Neural cell (in vitro differentiated cells): ENCODE results near the gene PGC. TPM values are rescaled to one million over a fixed set of nuclear protein-coding genes. Genes with fewer than 3 reads are reported as not detected.

Experiments used
- H2AFZ ChIP-seq: fragments of 200-600, 300-800 bp; sonication (generic), shearing (Covaris generic); 2 replicates; pipeline ENCODE4 v1.6.0; 2014; ENCODE audit warnings: low read depth, mild to moderate bottlenecking, antibody characterized with exemption, low read length, moderate library complexity
- H3F3A ChIP-seq: fragments of 200-600 bp; shearing (Covaris generic); 2 replicates; pipeline ENCODE4 v1.6.1; 2016; ENCODE audit warnings: mild to moderate bottlenecking, moderate library complexity, mixed read lengths, antibody characterized with exemption, low read length; ENCODE audit not compliant: insufficient read depth, poor library complexity, severe bottlenecking
- H3K27ac ChIP-seq: fragments of 200-600, 300-800 bp; sonication (generic), shearing (Covaris generic); 2 replicates; pipeline ENCODE4 v1.5.1; 2014; ENCODE audit warnings: mild to moderate bottlenecking, low read length, moderate library complexity
- H3K27me3 ChIP-seq: fragments of 300-800, 200-600 bp; sonication (generic), shearing (Covaris generic); 2 replicates; pipeline ENCODE4 v1.6.0; 2014; ENCODE audit warnings: mild to moderate bottlenecking, low read depth, low read length, moderate library complexity; ENCODE audit not compliant: insufficient read depth
- H3K36me3 ChIP-seq: fragments of 300-800, 200-600 bp; sonication (generic), shearing (Covaris generic); 2 replicates; pipeline ENCODE4 v1.5.1; 2014; ENCODE audit warnings: mild to moderate bottlenecking, antibody characterized with exemption, low read length, moderate library complexity; ENCODE audit not compliant: insufficient read depth
- H3K4me2 ChIP-seq: fragments of 300-800, 200-600 bp; sonication (generic), shearing (Covaris generic); 2 replicates; pipeline ENCODE4 v1.6.0; 2014; ENCODE audit warnings: mild to moderate bottlenecking, low read length
- H3K4me3 ChIP-seq: fragments of 300-800, 200-600 bp; sonication (generic), shearing (Covaris generic); 2 replicates; pipeline ENCODE4 v1.5.1; 2014; ENCODE audit warnings: mild to moderate bottlenecking, low read length, moderate library complexity
- H3K79me2 ChIP-seq: fragments of 200-600 bp; shearing (Covaris generic); replicated peaks from 2 replicates; pipeline ENCODE4 v1.6.0; 2014; ENCODE audit warnings: mild to moderate bottlenecking, low read length, moderate library complexity; ENCODE audit not compliant: insufficient read depth
- H3K9ac ChIP-seq: fragments of 300-800, 200-600 bp; sonication (generic), shearing (Covaris generic); 2 replicates; pipeline ENCODE4 v1.6.1; 2016; ENCODE audit warnings: mild to moderate bottlenecking, low read length, mixed read lengths
- H3K9me2 ChIP-seq: fragments of 200-600 bp; shearing (Covaris generic); 2 replicates; pipeline ENCODE4 v1.6.1; 2016; ENCODE audit warnings: mild to moderate bottlenecking, low read length, mixed read lengths; ENCODE audit not compliant: insufficient read depth
- H3K9me3 ChIP-seq: fragments of 200-600, 300-800 bp; sonication (generic), shearing (Covaris generic); 2 replicates; pipeline ENCODE4 v1.6.1; 2016; ENCODE audit warnings: mild to moderate bottlenecking, mixed run types, low read length, moderate library complexity, mixed read lengths
- H4K20me1 ChIP-seq: fragments of 200-600 bp; shearing (Covaris generic); 2 replicates; pipeline ENCODE4 v1.6.1; 2016; ENCODE audit warnings: mild to moderate bottlenecking, mixed run types; ENCODE audit not compliant: insufficient read depth
- CTCF ChIP-seq: fragments of 450-650 bp; IDR thresholded peaks from 2 replicates; pipeline ENCODE4 v1.5.1; 2014; ENCODE audit warnings: antibody characterized with exemption, mild to moderate bottlenecking, moderate library complexity; ENCODE audit not compliant: poor library complexity, severe bottlenecking
- EP300 ChIP-seq: fragments of 450-650 bp; conservative IDR thresholded peaks from 2 replicates; pipeline ENCODE4 v1.6.1; 2014; ENCODE audit warnings: antibody characterized with exemption, mild to moderate bottlenecking, moderate library complexity; ENCODE audit not compliant: poor library complexity, severe bottlenecking
- EZH2 ChIP-seq: fragments of 200-600, 300-800 bp; shearing (Covaris generic), sonication (generic); IDR thresholded peaks from 2 replicates; pipeline ENCODE4 v1.6.1; 2014; ENCODE audit warnings: antibody characterized with exemption, low read length, borderline replicate concordance, mild to moderate bottlenecking; ENCODE audit not compliant: insufficient read depth, poor library complexity, severe bottlenecking
- MXI1 ChIP-seq: fragments of 450-650 bp; conservative IDR thresholded peaks from 2 replicates; pipeline ENCODE4 v1.6.1; 2014; ENCODE audit warnings: antibody characterized with exemption, mild to moderate bottlenecking; ENCODE audit not compliant: poor library complexity, severe bottlenecking
- POLR2AphosphoS5 ChIP-seq: IDR thresholded peaks from 2 replicates; pipeline ENCODE4 v1.6.1; 2012
- RAD21 ChIP-seq: fragments of 450-650 bp; conservative IDR thresholded peaks from 2 replicates; pipeline ENCODE4 v1.6.1; 2014; ENCODE audit warnings: antibody characterized with exemption, mild to moderate bottlenecking, moderate library complexity
- REST ChIP-seq: IDR thresholded peaks from 2 replicates; pipeline ENCODE4 v1.6.1; 2012; ENCODE audit warnings: borderline replicate concordance
- SMC3 ChIP-seq: fragments of 450-650 bp; conservative IDR thresholded peaks from 2 replicates; pipeline ENCODE4 v1.6.1; 2014; ENCODE audit warnings: antibody characterized with exemption, mild to moderate bottlenecking, moderate library complexity; ENCODE audit not compliant: poor library complexity
- TAF1 ChIP-seq: IDR thresholded peaks from 2 replicates; pipeline ENCODE4 v1.6.1; 2012; ENCODE audit warnings: low read depth
- polyA plus RNA-seq: library from polyadenylated mRNA; depleted of rRNA; stranded (reverse); fragments of >200 nt; gene quantifications from 2 replicates; pipeline ENCODE4 v1.2.3, GENCODE V29; 2014

PGC gene
- polyA plus RNA-seq, 1 donor from 2014 or later = not detected

DNA sequence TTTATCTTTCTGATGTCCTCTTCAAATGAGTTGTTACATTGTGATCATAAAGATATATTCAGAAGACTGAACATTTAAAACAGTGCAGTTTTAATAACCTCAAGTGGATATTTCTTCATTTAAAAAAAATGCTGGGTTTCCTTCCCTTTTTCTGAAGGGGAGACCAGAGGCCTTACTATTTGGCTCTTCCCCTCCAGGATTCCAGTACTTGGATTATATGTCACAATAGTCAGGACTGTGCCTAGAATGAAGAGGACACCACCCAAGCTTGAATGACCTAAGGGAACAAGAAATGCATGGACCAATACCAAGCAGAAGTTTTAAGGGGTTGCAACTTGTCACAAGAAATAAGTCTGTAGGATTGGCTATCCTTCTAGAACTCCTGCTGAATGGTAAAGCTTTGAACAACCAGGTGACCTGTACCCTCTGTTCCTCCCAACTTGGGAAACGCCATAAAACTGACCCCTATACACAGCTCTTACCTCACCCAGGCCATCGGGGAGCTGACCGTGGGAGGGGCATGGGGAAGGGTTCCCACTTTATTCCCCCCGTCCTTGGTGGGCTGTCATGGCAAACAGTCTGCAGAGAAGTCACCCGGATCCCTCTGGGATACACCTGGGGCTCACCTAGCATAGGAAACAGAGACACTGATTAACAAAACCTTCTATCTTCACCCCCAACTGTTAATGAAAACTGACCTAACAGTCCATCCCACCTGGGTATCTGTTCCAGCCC lies 30.5 kb upstream of the PGC start:
- Histone ChIP-seq H3K9ac (no peak overlapping the region), H3K4me3 (no peak overlapping the region), H3K27me3 (no peaks in the 10 kb centered on the region), H3K9me2 (no peaks in the 10 kb centered on the region), H3K9me3 (no peaks in the 10 kb centered on the region), H2AFZ (no peak overlapping the region), H4K20me1 (no peaks in the 10 kb centered on the region), H3F3A (no peaks in the 10 kb centered on the region), H3K4me2 (no peak overlapping the region), H3K79me2 (no peaks in the 10 kb centered on the region), H3K36me3 (no peaks in the 10 kb centered on the region), H3K27ac (no peak overlapping the region)
- TF ChIP-seq CTCF (no peak), MXI1 (no peak), REST (no peak), EZH2 (no peak), RAD21 (no peak), TAF1 (no peak), POLR2AphosphoS5 (no peak), EP300 (no peak), SMC3 (no peak)

DNA sequence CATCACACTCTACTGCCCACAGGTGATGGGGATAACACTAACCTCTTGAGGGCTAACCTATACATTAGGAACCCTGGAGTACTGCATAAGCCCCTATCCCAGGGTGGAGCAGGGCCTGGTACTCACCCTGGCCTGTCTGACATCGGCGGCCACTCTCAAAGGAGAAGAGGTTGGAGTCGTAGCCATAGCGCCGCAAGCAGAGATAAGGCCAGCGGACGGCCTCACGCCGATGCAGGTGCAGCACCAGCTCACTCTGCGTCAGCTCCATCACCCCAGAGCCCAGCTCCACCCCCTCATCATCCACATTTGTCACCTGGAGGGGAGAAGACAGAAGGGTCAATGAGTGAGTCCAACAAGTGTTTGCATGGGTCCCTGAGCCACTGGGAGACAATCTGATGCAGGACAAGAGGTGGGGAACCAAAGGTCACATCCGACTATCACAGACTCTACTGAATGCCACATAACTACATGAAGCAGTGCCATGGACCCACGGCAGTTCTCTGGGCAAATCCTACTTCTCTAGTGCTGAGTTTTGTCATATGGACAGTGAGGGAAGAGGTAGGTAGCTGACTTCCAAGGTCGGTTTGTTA lies 28.2 kb upstream of the PGC start:
- no peak overlapping the region for H2AFZ ChIP-seq

More for the DNA sequence above, 28.2 kb upstream of the PGC start:
- no peaks in the 10 kb centered on the region for H3K79me2 ChIP-seq
- no peak overlapping the region for H3K4me2 ChIP-seq
- H3K4me3 ChIP-seq = no peak overlapping the region
- H3K9me2 ChIP-seq = no peaks in the 10 kb centered on the region
- no peaks in the 10 kb centered on the region for H4K20me1 ChIP-seq
- no peaks in the 10 kb centered on the region for H3K36me3 ChIP-seq
- no peak overlapping the region for H3K9ac ChIP-seq
- no peaks in the 10 kb centered on the region for H3K9me3 ChIP-seq
- H3K27me3 ChIP-seq = no peaks in the 10 kb centered on the region
- no peaks in the 10 kb centered on the region for H3F3A ChIP-seq
- TF ChIP-seq RAD21 (no peak), TAF1 (no peak), EZH2 (no peak), POLR2AphosphoS5 (no peak), REST (no peak), EP300 (no peak), MXI1 (no peak), SMC3 (no peak), CTCF (no peak)
- no peak overlapping the region for H3K27ac ChIP-seq
